ENCODE results near the gene DPH6.

DPH6 gene

GRCh38 chr15:35471024-35471423 lies 74.9 kb downstream of the DPH6 start:
- no peaks in the 10 kb centered on the region for H3K27me3 Mint-ChIP-seq
- no peaks in the 10 kb centered on the region for H3K4me1 Mint-ChIP-seq
- no peak overlapping the region for H3K4me3 Mint-ChIP-seq
- H3K27ac Mint-ChIP-seq (ENCODE audit: low read depth), result no peak overlapping the region
- ATAC-seq (replicated peaks; ENCODE audit: extremely low read depth, poor library complexity, severe bottlenecking), result no peak
- DNase-seq (ENCODE audit: low spot score in 2 of 2), result no peak
- H3K36me3 Mint-ChIP-seq (ENCODE audit: insufficient read depth), result no peaks in the 10 kb centered on the region
- no peaks in the 10 kb centered on the region for H3K9me3 Mint-ChIP-seq

DNA sequence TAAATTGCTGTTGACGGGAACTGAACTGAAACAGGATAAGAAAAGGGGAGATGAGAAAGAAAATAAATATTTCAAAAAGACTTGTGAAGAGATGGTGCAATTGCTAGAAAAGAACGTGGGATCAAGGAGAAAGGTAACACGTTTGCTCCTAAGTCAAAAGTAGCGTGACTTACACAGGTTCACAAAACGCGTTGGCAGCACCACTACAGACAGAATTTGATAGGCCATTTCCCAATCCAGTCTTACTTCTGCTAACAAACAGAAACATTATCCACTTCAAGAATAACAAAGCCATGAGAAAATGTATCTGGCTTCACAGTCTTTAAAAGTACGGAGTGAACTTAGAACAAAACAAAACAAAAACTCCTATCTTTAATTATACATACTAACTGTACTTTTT lies 75.5 kb downstream of the DPH6 start:
- no peak overlapping the region for H3K27ac Mint-ChIP-seq (ENCODE audit: low read depth)
- H3K27me3 Mint-ChIP-seq, result no peaks in the 10 kb centered on the region
- H3K9me3 Mint-ChIP-seq, result no peaks in the 10 kb centered on the region
- no peak overlapping the region for H3K4me3 Mint-ChIP-seq
- no peaks in the 10 kb centered on the region for H3K36me3 Mint-ChIP-seq (ENCODE audit: insufficient read depth)
- H3K4me1 Mint-ChIP-seq, result no peaks in the 10 kb centered on the region
- DNase-seq (ENCODE audit: low spot score in 2 of 2) (no peak), ATAC-seq (replicated peaks; ENCODE audit: extremely low read depth, poor library complexity, severe bottlenecking) (no peak)

GRCh38 chr15:35466476-35466875 lies 79.5 kb downstream of the DPH6 start:
- Mint-ChIP-seq H3K4me1 (no peaks in the 10 kb centered on the region), H3K4me3 (no peak overlapping the region), H3K36me3 (ENCODE audit: insufficient read depth) (no peaks in the 10 kb centered on the region), H3K27me3 (no peaks in the 10 kb centered on the region), H3K9me3 (no peaks in the 10 kb centered on the region), H3K27ac (ENCODE audit: low read depth) (no peak overlapping the region)
- DNase-seq (ENCODE audit: low spot score in 2 of 2) (no peak), ATAC-seq (replicated peaks; ENCODE audit: extremely low read depth, poor library complexity, severe bottlenecking) (no peak)

DNA sequence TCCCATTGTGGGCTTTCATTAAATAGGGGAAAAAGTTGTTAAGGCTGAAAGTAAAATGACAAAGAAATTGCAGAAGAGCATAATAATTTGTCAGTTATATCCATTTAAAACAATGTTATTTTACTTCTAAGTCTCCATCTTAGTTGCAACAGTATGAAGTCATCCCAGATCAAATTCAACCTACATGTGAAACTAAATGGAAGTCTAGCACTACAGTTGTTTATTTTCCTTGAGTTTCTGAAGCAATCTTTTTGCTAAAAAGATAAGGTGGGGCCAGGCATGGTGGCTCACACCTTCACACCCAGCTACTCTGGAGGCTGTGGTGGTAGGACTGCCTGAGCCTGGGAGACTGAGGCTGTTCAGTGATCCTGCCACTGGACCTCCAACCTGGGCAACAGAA lies 80.2 kb downstream of the DPH6 start:
- Mint-ChIP-seq H3K27me3 (no peaks in the 10 kb centered on the region), H3K9me3 (no peaks in the 10 kb centered on the region), H3K4me3 (no peak overlapping the region), H3K36me3 (ENCODE audit: insufficient read depth) (no peaks in the 10 kb centered on the region), H3K27ac (ENCODE audit: low read depth) (no peak overlapping the region), H3K4me1 (no peaks in the 10 kb centered on the region)
- DNase-seq (ENCODE audit: low spot score in 2 of 2) (no peak), ATAC-seq (replicated peaks; ENCODE audit: extremely low read depth, poor library complexity, severe bottlenecking) (no peak)

GRCh38 chr15:35460616-35461015 lies 85.3 kb downstream of the DPH6 start:
- Mint-ChIP-seq H3K36me3 (ENCODE audit: insufficient read depth) (no peaks in the 10 kb centered on the region), H3K4me1 (no peaks in the 10 kb centered on the region), H3K4me3 (no peak overlapping the region), H3K27ac (ENCODE audit: low read depth) (no peak overlapping the region), H3K9me3 (no peaks in the 10 kb centered on the region), H3K27me3 (no peaks in the 10 kb centered on the region)
- ATAC-seq (replicated peaks; ENCODE audit: extremely low read depth, poor library complexity, severe bottlenecking), result no peak
- no peak for DNase-seq (ENCODE audit: low spot score in 2 of 2)

GRCh38 chr15:35458176-35458856 lies 87.6 kb downstream of the DPH6 start:
- Mint-ChIP-seq H3K4me3 (no peak overlapping the region), H3K27me3 (no peaks in the 10 kb centered on the region), H3K4me1 (no peaks in the 10 kb centered on the region), H3K9me3 (no peaks in the 10 kb centered on the region), H3K27ac (ENCODE audit: low read depth) (no peak overlapping the region), H3K36me3 (ENCODE audit: insufficient read depth) (no peaks in the 10 kb centered on the region)
- ATAC-seq (replicated peaks; ENCODE audit: extremely low read depth, poor library complexity, severe bottlenecking) (no peak), DNase-seq (ENCODE audit: low spot score in 2 of 2) (no peak)

DNA sequence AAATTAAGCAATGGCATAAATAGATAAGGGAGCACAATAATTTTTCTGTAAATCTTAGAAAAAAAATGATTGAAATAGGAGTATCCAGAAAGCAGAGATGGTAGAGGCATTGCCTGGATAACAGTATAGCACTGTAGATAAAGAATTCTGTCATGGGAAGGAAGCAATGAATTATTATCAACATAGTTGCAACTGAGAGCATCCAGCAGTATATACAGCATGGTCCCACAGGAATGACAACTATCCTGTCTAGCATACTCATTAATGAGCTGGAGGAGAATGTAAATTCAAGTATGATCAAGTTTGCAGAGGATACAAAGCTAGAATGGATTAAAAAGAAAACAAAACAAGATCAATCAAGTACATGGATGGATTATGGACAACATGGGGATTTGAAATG lies 90.8 kb downstream of the DPH6 start:
- no peaks in the 10 kb centered on the region for H3K27me3 Mint-ChIP-seq
- DNase-seq (ENCODE audit: low spot score in 2 of 2) (no peak), ATAC-seq (replicated peaks; ENCODE audit: extremely low read depth, poor library complexity, severe bottlenecking) (no peak)
- no peak overlapping the region for H3K4me3 Mint-ChIP-seq
- H3K27ac Mint-ChIP-seq (ENCODE audit: low read depth), result no peak overlapping the region
- H3K36me3 Mint-ChIP-seq (ENCODE audit: insufficient read depth), result no peaks in the 10 kb centered on the region
- H3K9me3 Mint-ChIP-seq, result no peaks in the 10 kb centered on the region
- H3K4me1 Mint-ChIP-seq, result no peaks in the 10 kb centered on the region

DNA sequence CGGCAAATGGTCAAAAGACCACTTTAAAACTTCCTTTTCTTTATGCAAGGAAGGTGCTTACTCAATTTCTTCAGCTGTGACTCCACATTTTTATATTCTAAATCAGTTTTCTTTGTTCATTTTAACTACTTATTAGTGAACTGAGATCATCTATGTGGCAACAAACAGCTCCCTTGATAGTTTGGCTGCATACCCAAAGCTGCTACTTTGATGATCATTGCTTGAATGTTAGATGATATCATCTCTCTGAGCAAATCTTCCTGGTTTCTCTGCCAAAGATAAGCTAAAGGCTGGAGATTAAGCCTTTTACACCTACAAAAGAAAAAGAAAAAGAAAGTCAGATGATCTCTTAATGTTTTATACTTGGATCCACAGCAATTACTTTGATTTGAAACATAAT lies 95.5 kb downstream of the DPH6 start:
- no peaks in the 10 kb centered on the region for H3K4me1 Mint-ChIP-seq
- DNase-seq (ENCODE audit: low spot score in 2 of 2) (no peak), ATAC-seq (replicated peaks; ENCODE audit: extremely low read depth, poor library complexity, severe bottlenecking) (no peak)
- H3K27ac Mint-ChIP-seq (ENCODE audit: low read depth), result no peak overlapping the region
- no peaks in the 10 kb centered on the region for H3K27me3 Mint-ChIP-seq
- H3K9me3 Mint-ChIP-seq, result no peaks in the 10 kb centered on the region
- no peak overlapping the region for H3K4me3 Mint-ChIP-seq
- peaks cover 3% of the 10 kb centered on the region for H3K36me3 Mint-ChIP-seq (ENCODE audit: insufficient read depth)

DNA sequence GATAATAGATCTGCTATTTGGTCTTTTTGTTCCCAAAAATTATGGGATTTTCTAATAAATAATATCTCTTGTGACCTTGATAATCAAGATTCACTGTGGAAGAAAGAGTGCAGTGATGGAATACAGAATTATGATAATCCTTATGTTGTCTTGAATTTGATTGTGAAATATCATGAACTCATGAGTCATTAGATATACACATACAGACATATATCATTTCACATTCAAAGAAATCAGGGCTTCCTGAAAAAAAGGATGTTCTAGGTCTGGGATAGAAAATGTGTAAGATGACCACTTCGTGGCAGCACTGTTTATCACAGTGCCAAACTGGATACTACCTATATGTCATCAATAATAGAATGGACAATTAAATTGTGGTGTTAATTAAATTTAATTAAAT lies 97.7 kb downstream of the DPH6 start:
- Mint-ChIP-seq H3K9me3 (no peaks in the 10 kb centered on the region), H3K36me3 (ENCODE audit: insufficient read depth) (peaks cover 3% of the 10 kb centered on the region), H3K27ac (ENCODE audit: low read depth) (no peak overlapping the region), H3K4me3 (no peak overlapping the region), H3K4me1 (no peaks in the 10 kb centered on the region), H3K27me3 (no peaks in the 10 kb centered on the region)
- DNase-seq (ENCODE audit: low spot score in 2 of 2), result no peak
- ATAC-seq (replicated peaks; ENCODE audit: extremely low read depth, poor library complexity, severe bottlenecking), result no peak

DNA sequence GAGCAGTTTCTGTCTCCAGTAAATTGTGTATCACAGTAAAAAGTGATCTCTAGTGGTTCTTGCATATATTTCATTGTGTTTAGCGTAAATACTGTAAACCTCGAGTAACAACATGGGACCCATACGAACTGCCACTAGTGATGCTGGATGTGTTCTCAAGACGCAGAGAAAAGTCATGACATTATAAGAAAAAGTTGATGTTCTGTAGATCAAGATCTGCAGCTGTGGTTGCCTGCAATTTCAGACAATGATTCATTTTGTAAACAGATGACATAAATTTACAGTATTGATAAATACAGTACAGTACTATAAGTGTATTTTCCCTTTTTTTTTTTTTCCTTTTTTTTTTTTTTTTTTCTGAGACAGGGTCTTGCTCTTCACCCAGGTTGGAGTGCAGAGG lies 100.1 kb downstream of the DPH6 start:
- ATAC-seq (replicated peaks; ENCODE audit: extremely low read depth, poor library complexity, severe bottlenecking) (no peak), DNase-seq (ENCODE audit: low spot score in 2 of 2) (no peak)
- Mint-ChIP-seq H3K27me3 (no peaks in the 10 kb centered on the region), H3K4me1 (no peaks in the 10 kb centered on the region), H3K36me3 (ENCODE audit: insufficient read depth) (peaks cover 3% of the 10 kb centered on the region), H3K9me3 (no peaks in the 10 kb centered on the region), H3K27ac (ENCODE audit: low read depth) (no peak overlapping the region), H3K4me3 (no peak overlapping the region)

DNA sequence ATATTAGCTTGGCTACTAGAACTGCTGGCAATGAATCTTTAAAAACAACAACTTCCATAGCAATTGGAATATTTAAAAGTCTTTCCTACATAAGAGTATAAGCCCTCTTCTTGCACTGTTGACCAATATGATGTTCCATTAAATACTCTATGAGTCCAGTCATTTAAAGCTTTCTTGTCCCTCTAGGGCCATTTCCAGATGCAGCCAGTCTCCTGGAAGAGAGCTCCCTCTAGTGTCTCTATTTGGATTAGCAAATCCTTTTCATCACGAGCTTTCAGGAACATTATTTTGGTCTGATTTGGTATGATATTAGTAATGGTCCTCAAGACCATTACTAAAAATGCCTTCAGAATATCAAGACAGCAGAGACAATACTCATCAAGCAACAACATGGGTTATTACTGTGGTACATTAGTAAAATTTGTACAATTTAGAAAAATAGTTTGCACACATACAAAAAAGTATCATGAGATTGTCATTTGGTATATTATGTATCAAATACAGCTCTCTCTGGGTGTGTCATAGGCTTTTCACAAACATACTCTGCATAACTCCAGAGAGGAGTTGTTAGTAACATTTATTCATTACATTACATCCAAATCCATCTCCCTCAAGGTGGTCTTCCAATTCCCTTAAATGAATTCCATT lies 101.3 kb downstream of the DPH6 start:
- Mint-ChIP-seq H3K27ac (ENCODE audit: low read depth) (no peak overlapping the region), H3K36me3 (ENCODE audit: insufficient read depth) (peaks cover 3% of the 10 kb centered on the region)

DNA sequence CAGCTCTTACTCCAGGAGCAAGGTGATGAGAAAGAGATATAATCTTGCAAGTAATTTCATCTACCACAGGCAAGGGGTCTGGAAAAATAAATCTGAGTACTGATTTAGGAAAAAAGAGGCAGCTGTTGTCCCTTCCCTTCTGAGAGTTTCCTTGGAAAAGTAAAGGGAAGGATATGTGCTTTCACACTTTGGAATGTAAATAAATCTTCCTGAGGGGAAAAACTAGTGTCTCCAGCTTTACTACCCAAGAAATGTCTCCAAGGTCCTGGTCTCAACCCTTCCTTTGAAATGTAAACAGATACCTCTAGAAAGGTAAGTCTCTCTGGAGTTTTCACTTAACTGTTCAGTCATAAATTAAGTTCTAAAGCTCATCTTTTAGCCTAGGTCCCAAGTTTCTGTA lies 102.6 kb downstream of the DPH6 start:
- no peaks in the 10 kb centered on the region for H3K27me3 Mint-ChIP-seq
- no peaks in the 10 kb centered on the region for H3K4me1 Mint-ChIP-seq
- H3K27ac Mint-ChIP-seq (ENCODE audit: low read depth), result no peak overlapping the region
- H3K9me3 Mint-ChIP-seq, result no peaks in the 10 kb centered on the region
- DNase-seq (ENCODE audit: low spot score in 2 of 2), result no peak
- H3K36me3 Mint-ChIP-seq (ENCODE audit: insufficient read depth), result no peaks in the 10 kb centered on the region
- no peak overlapping the region for H3K4me3 Mint-ChIP-seq
- ATAC-seq (replicated peaks; ENCODE audit: extremely low read depth, poor library complexity, severe bottlenecking), result no peak

More for the DNA sequence above, 101.3 kb downstream of the DPH6 start:
- no peaks in the 10 kb centered on the region for H3K27me3 Mint-ChIP-seq
- no peak overlapping the region for H3K4me3 Mint-ChIP-seq
- ATAC-seq (replicated peaks; ENCODE audit: extremely low read depth, poor library complexity, severe bottlenecking), result no peak
- H3K9me3 Mint-ChIP-seq, result no peaks in the 10 kb centered on the region
- no peaks in the 10 kb centered on the region for H3K4me1 Mint-ChIP-seq
- DNase-seq (ENCODE audit: low spot score in 2 of 2), result no peak

- no peak overlapping the region for H3K27ac Mint-ChIP-seq (ENCODE audit: low read depth)
- DNase-seq (ENCODE audit: low spot score in 2 of 2), result no peak
- H3K9me3 Mint-ChIP-seq, result no peaks in the 10 kb centered on the region
- no peak for ATAC-seq (replicated peaks; ENCODE audit: extremely low read depth, poor library complexity, severe bottlenecking)
- H3K4me3 Mint-ChIP-seq, result no peak overlapping the region
- no peaks in the 10 kb centered on the region for H3K27me3 Mint-ChIP-seq
- H3K36me3 Mint-ChIP-seq (ENCODE audit: insufficient read depth), result no peaks in the 10 kb centered on the region
- H3K4me1 Mint-ChIP-seq, result no peaks in the 10 kb centered on the region
These were observed 103.2 kb downstream of the DPH6 start for GRCh38 chr15:35442742-35443141.
